ENCODE measurements around the gene NBEAL1.
"Not testable (repeated sequence)": the region's sequence is repeated elsewhere in the genome, so short reads cannot be mapped to it uniquely, and the experiment has no call there.

The NBEAL1 gene

DNA sequence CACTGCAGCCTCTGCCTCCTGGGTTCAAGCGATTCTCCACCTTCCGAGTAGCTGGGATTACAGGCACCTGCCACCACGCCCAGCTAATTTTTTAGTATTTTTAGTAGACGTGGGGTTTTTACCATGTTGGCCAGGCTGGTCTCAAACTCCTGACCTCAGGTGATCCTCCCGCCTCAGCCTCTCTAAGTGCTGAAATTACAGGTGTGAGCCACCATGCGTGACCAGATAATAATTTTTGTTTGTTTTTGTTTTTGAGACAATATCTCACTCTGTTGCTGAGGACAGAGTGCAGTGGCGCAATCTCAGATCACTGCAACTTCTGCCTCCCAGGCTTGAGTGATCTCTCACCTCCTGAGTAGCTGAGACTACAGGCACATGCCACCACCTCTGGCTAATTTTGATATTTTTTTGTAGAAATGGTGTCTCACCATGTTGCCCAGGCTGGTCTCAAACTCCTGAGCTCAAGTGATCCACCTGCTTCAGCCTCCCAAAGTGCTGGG is 100.6 kb downstream of the NBEAL1 start:
- not testable (repeated sequence) for DNase-seq (ENCODE audit: low spot score)

DNA sequence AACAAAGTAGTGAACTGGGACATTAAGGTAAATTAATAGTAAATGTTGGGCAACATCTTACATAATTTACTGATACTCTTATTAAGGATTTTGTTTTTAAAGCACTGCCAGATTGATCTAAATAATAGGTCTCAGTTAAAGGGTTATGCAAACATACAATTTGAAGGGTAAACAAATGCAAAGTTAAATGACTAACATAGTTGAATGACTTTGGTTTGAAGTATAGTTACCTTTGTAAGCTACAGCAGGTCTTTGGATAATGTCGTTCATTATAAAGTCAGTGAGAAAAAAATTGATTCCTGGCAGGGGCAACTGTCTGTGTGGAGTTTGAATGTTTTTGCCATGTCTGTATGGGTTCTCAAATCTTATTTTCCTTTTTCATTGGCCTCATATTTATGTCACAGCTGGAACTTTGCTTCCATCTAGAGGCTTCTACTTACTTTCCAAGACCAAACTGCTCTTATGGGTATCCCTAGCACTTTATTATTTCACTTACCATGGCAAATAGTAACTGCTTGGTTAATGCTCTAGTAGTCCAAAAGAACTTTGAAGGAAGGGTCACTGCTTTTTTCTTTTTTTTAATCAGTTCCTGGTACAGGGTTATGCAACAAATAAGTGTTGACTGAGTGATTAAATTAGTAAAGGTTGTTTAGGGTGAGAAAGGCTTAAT is 107.8 kb downstream of the NBEAL1 start:
- no peak for DNase-seq (ENCODE audit: low spot score)

DNA sequence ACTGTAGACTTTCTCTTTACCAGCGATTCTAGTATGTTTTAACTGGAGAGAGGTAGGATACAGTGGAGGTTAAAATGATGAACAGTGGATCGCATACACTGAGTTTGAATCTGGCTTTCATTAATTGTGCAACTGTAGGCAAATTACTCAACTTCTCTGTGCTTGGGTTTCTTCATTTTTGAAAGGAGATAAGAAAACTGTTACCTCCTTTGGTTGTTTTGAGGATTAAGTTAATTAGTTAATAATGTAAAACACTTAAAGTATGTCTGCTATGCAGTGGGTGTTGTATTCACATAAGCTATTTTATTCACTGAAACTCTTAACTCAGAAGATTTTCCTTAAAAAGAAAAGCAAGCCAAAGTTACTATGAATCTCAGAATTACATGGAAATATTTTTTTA is 112.3 kb downstream of the NBEAL1 start:
- no peak for DNase-seq (ENCODE audit: low spot score)

DNA sequence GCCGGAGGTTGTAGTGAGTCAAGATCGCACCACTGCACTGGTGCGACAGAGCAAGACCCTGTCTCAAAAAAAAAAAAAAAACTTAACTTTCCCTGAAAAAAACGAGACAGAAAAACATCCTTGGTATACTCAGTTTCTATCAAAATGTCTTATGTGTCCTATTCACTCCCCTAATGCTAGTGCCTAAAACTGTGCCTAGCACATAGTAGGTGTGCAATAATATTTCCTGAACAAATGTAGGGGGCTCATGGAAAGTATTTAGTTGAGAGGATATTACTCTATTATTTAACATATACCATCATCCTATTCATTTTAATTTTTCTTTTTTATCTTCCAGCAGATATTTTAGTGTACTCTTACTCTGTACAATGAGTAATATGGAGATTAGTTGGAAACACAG is 120.4 kb downstream of the NBEAL1 start:
- DNase-seq (ENCODE audit: low spot score) = no peak

DNA sequence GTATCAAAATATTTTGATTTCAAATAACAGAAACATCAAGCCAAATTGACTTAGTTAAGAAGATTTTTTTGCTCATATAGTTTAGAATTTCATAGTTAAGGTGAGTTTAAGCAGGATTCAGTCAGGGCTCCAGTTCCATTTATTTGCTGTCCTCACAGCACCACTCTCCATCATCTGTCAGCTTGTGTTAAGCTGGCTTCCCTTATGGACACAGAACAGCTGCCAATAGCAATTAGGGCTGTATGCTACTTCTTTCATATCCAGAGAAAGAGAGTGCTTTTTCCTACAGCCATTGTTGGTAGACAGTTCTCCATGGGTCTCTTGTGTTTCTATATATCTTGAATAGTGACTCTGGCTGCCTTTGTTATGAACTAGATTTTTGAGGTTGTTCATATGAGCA is 128.7 kb downstream of the NBEAL1 start:
- DNase-seq (ENCODE audit: low spot score) = no peak

DNA sequence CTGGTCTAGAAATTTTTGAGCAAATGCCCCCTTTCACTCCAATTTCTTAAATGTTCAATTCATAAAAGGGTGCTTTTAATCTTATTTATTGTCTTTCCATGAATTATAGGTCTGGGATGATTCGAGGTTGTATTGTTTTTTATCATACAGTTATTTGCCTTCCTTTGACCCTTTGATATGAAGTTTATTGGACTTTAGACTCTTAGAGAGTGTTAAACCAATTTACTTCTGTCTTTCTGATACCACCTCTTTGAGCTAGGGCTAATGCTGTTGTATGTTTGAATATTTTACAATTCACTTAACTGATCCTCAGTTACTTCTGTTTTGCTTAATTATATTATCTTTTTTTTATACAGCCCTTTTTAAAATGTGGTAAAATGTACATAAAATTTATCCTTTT is 134.5 kb downstream of the NBEAL1 start:
- no peak for DNase-seq (ENCODE audit: low spot score)

DNA sequence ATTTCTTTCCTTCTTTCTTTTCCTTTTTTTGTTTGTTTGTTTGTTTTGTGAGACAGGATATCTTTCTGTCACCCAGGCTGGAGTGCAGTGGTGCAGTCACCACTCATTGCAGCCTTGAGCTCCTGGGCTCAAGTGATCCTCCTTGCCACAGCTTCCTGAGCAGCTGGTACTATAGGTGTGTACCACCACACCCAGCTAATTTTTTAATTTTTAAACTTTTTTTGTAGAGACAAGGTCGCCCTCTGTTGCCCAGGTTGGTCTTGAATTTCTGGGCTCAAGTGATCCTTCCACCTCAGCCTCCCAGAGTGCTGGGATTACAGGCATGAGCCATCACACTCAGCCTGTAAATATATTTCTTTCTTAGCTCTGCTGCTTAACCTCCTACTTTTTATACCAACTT is 140.7 kb downstream of the NBEAL1 start:
- DNase-seq (ENCODE audit: low spot score) = no peak

DNA sequence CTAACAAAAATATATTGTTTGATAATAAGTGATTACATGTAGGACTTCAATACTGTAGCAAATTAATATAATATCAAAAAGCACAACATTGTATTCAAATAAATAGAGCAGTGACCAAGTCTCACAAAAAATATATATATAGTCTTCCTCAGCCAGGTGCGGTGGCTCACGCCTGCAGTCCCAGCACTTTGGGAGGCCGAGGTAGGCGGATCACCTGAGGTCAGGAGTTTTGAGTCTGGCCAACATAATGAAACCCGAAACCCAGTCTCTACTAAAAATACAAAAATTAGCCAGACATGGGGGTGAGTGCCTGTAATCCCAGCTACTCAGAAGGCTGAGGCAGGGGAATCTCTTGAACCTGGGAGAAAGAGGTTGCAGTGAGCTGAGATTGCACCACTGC is 148.0 kb downstream of the NBEAL1 start:
- DNase-seq (ENCODE audit: low spot score) = not testable (repeated sequence)

DNA sequence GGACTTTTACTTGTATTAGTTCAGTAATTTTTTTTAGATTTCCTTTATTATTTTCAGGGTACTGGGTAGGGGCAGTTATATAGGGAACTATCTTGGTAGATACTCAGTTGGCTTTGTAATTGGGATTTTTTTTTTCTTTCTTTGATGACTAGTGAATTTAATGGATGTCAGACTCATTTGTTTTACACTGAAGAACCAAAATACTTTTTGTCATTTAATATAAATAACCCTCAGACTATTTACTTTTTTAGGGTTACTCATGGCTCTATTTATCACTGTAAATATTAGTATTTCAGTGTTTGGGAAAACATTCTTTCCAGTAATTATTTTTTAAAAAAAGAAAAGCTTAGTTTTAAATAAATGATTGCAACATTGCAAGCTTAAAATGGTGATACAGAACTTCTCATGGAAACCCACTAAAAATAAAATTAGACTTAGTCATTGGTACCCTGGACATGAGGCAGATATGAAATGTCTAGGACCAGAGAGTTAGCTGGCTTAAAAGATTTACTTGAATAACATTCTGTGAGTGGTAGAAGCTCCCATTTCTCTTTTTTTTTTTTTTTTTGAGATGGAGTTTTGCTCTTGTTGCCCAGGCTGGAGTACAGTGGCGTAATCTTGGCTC is 149.7 kb downstream of the NBEAL1 start:
- DNase-seq (ENCODE audit: low spot score) = no peak

DNA sequence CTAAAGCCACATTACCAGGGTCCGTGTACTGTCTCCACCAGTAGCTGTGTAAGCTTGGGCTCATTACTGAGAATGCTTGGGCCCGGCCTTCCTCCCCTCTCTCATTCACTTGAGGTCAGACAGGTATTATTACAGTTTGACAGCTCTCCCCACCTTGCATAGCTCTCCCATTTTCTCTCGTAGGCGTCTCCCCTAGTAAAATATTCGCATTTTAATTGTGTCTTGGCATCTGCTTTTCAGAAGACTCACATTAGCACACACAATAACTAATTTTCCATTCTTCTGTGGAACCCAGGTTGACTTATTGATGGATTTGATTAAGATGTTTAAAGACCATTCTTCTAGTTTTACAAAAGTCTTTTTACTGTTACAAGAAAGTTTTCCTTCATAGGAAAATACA is 153.1 kb downstream of the NBEAL1 start:
- no peak for DNase-seq (ENCODE audit: low spot score)

DNA sequence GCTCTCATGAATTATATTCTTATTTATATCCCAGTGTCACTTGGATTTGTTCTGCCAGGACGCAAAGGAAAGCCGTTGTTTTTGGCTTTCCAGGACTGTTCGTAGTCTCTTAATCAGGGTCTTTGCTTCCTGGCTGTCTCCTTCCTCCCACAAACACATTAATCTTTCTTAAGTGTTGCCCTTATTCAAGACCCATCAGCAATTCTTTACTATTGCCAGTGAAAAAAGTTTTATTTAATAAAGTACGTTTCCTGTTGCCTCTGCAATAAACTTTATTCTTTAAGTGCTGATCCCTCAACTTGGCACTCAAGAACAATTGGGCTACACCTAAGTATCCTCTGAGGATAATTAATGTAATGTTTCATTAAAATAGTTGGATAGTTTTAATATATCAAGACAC is 155.8 kb downstream of the NBEAL1 start:
- no peak for DNase-seq (ENCODE audit: low spot score)

DNA sequence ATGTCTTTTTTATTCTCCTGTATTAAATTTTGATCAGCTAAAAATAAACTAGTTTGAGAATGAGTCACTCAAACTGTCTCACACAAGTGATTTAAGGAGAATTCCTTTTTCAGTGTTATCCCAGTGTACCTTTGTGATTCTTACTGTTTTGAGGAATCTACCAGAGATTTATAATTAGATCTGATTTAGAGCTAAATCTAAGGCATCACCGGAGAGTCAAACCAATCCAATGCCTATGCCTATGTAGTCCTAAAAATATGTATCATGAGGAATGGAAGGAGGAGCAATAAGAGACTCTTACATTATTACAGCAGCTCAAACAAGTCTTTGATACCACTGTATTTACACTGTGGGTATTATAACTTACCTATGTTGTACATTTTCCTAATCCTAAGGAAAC is 160.7 kb downstream of the NBEAL1 start:
- DNase-seq (ENCODE audit: low spot score) = no peak

DNA sequence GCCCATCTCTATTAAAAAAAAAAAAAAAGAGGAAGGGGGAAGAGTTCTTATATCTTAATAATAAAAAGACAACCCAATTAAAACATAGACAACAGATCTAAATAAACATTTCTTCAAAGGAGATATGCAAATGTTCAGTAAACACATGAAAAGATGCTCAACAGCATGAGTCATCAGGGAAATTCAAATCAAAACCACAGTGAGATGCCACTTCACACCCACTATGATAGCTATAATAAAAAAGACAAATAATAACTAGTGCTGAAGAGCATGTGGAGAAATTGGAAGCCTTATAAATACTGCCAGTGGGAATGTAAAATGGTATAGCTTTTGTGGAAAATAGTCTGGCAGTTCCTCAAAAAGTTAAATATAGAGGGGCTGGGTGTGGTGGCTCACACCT is 162.7 kb downstream of the NBEAL1 start:
- DNase-seq (ENCODE audit: low spot score) = peak; percentile 22

DNA sequence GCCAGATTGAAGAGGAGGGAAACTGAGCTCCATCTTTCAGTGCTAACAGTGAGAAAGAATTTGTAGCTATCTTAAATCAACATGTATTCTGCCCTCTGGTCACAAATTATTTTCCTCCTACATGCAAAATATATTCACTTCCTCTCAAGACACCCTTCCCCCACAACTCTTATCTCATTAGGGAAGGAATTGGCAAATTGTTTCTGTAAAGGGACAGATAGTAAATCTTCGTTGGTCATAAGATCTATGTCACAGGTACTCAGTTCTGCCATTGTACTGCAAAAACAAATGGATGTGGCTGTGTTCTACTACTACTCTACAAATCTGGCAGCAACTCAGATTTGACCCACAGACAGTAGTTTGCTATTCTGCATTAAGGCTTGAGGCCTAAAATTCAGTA is 171.2 kb downstream of the NBEAL1 start:
- DNase-seq (ENCODE audit: low spot score) = no peak

DNA sequence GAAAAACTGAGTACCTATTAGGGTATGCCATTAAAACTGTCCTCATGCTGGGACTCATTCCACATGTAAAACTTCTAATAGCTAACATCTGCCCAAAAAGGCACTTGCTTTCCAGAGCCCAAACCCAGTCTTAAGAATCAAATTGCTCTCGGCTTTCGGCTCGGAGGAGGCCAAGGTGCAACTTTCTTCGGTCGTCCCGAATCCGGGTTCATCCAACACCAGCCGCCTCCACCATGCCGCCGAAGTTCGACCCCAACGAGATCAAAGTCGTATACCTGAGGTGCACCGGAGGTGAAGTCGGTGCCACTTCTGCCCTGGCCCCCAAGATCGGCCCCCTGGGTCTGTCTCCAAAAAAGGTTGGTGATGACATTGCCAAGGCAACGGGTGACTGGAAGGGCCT is 175.9 kb downstream of the NBEAL1 start:
- DNase-seq (ENCODE audit: low spot score) = not testable (repeated sequence)

DNA sequence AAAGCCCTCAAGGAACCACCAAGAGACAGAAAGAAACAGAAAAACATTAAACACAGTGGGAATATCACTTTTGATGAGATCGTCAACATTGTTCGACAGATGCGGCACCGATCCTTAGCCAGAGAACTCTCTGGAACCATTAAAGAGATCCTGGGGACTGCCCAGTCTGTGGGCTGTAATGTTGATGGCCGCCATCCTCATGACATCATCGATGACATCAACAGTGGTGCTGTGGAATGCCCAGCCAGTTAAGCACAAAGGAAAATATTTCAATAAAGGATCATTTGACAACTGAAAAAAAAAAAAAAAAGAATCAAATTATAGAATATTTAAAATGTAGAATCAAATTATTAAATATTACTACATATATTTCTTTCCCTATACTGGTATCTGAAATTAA is 176.4 kb downstream of the NBEAL1 start:
- DNase-seq (ENCODE audit: low spot score) = not testable (repeated sequence)

DNA sequence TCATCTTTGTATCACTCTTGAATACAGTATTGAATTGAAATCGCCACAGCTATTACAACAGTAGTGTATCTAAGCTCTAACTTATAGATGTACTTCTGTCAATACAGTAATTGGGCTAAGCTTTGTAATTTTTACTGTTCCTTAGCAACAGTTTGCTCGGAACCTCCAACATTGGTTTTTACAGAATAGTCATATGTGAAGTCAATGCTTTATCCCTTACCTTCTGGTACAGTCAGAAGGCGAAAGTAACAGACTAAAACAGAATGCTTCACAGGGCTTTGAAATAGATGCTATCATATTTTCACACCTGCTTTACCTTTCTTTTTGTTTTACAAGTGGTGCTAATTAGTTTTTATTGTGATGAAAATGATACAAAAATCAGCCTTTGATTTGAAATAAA is 177.3 kb downstream of the NBEAL1 start:
- peak; percentile 58 for DNase-seq (ENCODE audit: low spot score)

DNA sequence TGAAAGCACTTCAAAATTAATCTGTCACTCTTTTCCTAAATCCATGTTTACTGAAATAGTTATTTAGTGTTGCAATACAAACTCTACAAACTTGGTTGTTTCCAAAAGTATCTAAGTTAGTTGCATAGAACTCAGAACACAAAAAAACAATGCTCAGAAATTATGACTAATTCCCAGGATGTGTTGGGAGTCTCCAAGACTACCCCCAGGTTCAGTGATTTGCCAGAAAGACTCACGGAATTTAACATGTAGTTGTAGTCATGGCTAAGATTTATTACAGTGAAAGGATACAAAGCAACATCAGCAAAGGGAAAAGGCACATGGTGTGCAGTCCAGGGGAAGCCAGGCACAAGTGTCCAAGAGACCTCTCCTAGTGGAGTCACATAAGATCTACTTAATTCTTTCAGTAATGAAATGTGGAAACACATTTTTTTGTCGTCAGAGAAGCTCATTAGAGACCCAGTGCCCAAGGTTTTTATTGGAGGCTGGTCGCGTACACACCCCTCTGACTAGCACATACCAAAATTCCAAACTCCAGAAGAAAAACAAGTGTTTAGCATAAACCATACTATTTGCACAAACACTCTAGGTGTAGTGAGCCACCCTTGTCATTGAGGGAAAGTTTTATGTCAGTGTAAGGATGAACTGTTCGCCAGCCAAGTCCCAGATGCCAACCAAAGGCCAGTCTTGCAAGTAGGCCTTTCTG is 180.8 kb downstream of the NBEAL1 start:
- DNase-seq (ENCODE audit: low spot score) = no peak

DNA sequence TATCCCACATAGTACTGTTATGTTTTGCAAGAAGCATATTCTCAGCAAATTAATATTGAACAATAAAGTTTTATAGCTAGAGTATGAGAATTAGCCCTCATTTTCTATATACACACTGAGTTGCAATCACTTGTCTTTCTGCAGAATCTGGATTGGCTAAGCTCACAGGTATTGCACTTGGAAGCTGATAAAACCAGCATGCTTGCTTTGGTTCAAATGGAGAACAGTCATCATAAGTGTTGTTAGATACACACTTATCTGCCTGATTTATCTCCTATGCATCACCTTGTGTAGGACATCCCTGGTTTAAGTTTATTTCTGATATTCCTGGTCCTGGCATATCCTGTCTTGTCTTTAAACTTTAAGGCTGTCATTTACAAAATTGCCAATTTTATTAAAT is 186.2 kb downstream of the NBEAL1 start:
- DNase-seq (ENCODE audit: low spot score) = no peak

DNA sequence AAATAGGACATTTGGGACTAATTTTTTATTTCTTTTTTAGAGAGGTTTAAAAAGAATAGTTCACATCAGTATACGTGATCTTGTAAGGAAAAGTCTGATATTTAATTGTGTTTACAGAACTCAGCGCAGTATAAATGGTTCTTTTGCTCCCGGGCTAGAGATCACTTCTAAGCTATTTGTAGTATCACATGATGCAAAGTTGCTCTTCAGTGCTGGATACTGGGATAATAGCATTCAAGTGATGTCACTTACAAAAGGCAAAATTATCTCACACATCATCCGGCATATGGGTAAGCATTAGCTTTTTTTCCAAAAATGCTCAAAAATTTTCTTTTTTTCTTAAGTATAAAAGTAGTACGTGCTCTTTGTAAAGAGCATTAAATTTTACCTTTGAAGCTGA is 186.8 kb downstream of the NBEAL1 start:
- DNase-seq (ENCODE audit: low spot score) = no peak

DNA sequence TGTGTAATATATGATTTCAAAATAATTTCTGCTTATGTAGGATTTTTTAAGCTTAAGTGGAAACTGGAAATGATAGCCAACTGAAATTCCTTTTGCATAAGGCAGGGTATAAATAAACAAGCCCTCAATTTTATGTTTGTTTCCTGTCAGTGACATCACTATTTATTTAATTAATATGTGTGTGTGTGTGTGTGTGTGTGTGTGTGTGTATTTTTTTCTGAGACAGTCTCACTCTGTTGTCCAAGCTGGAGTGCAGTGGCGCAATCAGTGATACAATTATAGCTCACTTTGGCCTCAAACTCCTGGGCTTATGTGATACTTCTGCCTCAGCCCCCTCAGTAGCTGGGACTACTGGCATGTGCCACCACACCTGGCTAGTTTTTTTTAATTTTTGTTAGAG is 194.9 kb downstream of the NBEAL1 start:
- DNase-seq (ENCODE audit: low spot score) = no peak

DNA sequence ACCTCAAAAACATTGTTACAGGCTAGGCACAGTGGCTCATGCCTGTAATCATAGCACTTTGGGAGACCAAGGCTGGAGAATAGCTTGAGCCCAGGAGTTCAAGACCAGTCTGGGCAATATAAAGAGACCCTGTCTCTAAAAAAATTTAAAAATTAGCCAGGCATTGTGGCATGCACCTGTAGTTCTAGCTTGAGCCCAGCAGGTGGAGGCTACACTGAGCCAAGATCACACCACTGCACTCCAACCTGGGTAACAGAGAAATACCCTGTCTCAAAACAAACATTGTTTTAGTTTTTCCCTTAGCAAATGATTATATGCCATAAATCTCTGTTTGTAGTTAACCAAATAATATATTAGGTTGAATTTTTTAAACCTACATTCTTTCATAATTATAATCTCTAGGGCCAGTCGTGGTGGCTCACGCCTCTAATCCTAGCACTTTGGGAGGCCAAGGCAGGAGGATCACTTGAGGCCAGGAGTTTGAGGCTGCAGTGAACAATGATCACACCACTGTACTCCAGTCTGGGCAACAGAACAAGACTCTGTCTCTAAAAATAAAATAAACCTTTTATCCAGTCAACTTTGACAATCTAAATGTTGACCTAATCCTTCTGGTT is 210.9 kb downstream of the NBEAL1 start:
- peak; percentile 32 for DNase-seq (ENCODE audit: low spot score)

DNA sequence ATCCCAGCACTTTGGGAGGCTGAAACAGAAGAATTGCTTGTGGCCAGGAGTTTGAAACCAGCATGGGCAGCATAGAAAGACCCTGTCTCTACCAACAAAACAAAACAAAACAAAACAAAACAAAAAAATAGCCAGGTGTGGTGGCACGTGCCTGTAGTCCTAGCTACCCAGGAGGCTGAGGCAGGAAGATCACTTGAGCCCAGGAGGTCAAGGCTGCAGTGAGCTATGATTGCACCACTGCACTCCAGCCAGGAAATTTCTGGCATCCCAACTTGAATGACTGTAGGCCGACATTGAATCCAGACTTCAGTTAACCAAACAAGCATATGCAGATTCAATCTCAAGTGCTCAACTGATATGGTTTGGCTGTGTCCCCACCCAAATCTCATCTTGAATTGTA is 215.0 kb downstream of the NBEAL1 start:
- DNase-seq (ENCODE audit: low spot score) = not testable (repeated sequence)
